Measurements from ENCODE around the gene IFT57. TPM values are rescaled to one million over a fixed set of nuclear protein-coding genes. Genes with fewer than 3 reads are reported as not detected.

Gene IFT57
- total RNA-seq, 6 experiments from 2014 or later = 2.4 to 6.2 (median 4.5) TPM

DNA sequence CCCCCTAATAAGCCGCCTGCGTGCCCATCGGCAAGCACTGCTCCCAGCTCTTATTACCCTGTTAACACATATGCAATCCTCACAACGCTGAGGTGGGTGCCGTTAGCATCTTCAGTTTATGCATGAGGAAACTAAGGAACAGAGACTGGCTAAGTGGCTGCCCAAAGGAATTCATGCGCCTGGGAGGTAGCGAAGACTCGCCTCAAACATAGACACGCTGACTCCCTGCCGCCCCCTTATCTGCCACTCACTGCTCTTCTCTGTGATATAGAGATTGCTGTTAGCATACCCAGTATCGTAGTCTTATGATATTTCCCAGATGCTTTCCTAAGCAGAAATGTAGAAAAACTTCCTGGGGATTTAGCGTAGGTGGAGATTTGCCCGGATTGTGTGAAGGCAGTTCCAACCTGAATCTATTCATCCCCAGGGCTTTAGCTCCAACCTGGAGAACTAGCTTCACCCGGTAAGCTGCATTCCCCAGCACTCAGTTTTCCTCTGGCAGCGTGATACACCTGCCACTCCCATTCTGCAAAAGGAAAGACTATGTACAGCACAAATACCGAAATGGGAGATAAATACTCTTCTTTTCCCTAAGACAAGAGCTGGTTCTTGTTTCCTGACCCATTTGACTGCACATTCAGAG is 107.7 kb downstream of the IFT57 start:
- ATAC-seq (no peak), DNase-seq (no peak)
- no peak overlapping the region for H3K27ac ChIP-seq
- WGBS (ENCODE audit: insufficient coverage, low coverage, low lambda C conversion rate, missing lambda C conversion rate) = 79% methylated on average over 12 of the region's 16 CpGs
- no peaks in the 10 kb centered on the region for H3K36me3 ChIP-seq
- no peaks in the 10 kb centered on the region for H3K27me3 ChIP-seq
- intact Hi-C loops (cut with DNase I) = no loop called here
- H3K4me3 ChIP-seq = no peak overlapping the region
- no peaks in the 10 kb centered on the region for H3K9me3 ChIP-seq
- H3K4me1 ChIP-seq = no peaks in the 10 kb centered on the region
- TF ChIP-seq POLR2A (IDR thresholded peaks at IDR 0.05) = no peak
- TF ChIP-seq, protein P1, sequence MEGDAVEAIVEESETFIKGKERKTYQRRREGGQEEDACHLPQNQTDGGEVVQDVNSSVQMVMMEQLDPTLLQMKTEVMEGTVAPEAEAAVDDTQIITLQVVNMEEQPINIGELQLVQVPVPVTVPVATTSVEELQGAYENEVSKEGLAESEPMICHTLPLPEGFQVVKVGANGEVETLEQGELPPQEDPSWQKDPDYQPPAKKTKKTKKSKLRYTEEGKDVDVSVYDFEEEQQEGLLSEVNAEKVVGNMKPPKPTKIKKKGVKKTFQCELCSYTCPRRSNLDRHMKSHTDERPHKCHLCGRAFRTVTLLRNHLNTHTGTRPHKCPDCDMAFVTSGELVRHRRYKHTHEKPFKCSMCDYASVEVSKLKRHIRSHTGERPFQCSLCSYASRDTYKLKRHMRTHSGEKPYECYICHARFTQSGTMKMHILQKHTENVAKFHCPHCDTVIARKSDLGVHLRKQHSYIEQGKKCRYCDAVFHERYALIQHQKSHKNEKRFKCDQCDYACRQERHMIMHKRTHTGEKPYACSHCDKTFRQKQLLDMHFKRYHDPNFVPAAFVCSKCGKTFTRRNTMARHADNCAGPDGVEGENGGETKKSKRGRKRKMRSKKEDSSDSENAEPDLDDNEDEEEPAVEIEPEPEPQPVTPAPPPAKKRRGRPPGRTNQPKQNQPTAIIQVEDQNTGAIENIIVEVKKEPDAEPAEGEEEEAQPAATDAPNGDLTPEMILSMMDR (IDR thresholded peaks at IDR 0.05) = no peak

DNA sequence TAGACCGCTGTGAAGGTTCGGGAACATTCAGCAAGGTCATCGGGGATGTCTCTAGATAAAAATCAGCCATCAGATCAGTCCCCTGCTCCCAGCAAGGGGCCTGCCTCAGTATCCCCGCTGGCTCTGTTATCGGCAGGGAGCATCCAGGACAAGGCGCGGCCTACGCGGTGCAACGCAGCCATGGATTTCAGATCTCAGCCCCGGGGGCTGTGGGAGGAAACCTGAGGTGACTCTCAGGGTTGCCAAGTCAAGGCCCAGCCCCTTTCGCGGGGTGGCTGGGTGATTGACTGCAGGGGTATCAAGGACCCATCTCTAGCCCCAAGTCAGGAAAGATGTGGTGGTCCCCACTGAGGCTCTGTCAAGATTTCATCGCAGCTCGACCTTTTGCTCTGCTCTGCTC is 108.2 kb downstream of the IFT57 start:
- Histone ChIP-seq H3K36me3 (no peaks in the 10 kb centered on the region), H3K4me1 (no peaks in the 10 kb centered on the region), H3K4me3 (no peak overlapping the region), H3K9me3 (no peaks in the 10 kb centered on the region), H3K27ac (no peak overlapping the region), H3K27me3 (no peaks in the 10 kb centered on the region)
- TF ChIP-seq, protein P1 (IDR thresholded peaks at IDR 0.05) = no peak
- no peak for TF ChIP-seq POLR2A (IDR thresholded peaks at IDR 0.05)
- no peak for ATAC-seq
- intact Hi-C loops (cut with DNase I) = no loop called here
- no peak for DNase-seq
- WGBS (ENCODE audit: insufficient coverage, low coverage, low lambda C conversion rate, missing lambda C conversion rate) = 90% methylated on average over 5 of the region's 15 CpGs

DNA sequence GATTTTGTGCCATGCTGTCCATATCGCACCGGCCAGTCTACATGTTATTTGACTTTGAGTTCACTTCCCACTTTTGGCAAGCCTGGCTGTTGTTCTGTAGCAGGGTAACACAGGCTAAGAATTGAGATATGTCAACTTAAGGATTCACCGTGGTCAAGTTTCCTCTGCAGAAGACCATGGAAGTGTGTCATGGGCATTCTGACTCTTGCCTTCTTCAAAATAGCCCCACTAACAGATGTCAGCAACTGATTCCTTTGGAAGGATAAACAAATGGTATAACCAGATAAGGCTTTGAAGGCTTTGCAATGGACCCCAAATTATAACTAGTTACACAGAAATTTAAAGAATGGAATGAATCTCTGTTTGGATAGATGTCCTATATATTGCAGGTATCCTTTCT is 111.3 kb downstream of the IFT57 start:
- WGBS (ENCODE audit: insufficient coverage, low coverage, low lambda C conversion rate, missing lambda C conversion rate) = 70% methylated on average over 3 of the region's 3 CpGs
- intact Hi-C loops (cut with DNase I) = no loop called here
- H3K4me1 ChIP-seq = no peaks in the 10 kb centered on the region

More for the DNA sequence above, 111.3 kb downstream of the IFT57 start:
- Histone ChIP-seq H3K4me3 (no peak overlapping the region), H3K9me3 (no peaks in the 10 kb centered on the region), H3K36me3 (no peaks in the 10 kb centered on the region), H3K27ac (no peak overlapping the region), H3K27me3 (no peaks in the 10 kb centered on the region)
- no peak for TF ChIP-seq POLR2A (IDR thresholded peaks at IDR 0.05)
- TF ChIP-seq, protein P1 (IDR thresholded peaks at IDR 0.05) = no peak
- DNase-seq (no peak), ATAC-seq (no peak)

Other genes starting within 250 kb of the IFT57 start
- 10 to 100 TPM; 19.5 to 42.3 (median 26.5) TPM for gene CD47, start 131.4 kb downstream of the IFT57 start, total RNA-seq
- not detected for gene HHLA2, start 74.1 kb upstream of the IFT57 start, total RNA-seq

Measured in right lobe of liver (tissue), 6 donors.